ENCODE data around the gene SLC52A1.
"Not testable (repeated sequence)": the region's sequence is repeated elsewhere in the genome, so short reads cannot be mapped to it uniquely, and the experiment has no call there.

Gene SLC52A1

GRCh38 chr17:5035315-5035714 lies at the start of gene SLC52A1:
Gene SLC52A1, minus strand, starts transcription at chr17:5035426. Its CDS starts 820 bp downstream, at chr17:5034606.
- no peak for DNase-seq

- no peak for DNase-seq
Observed at GRCh38 chr17:5080591-5080990, 45.4 kb upstream of the SLC52A1 start.

GRCh38 chr17:5078106-5079028 lies 43.1 kb upstream of the SLC52A1 start, which contains the start of gene ZFP3:
Gene ZFP3, plus strand, starts transcription at chr17:5078467. Its CDS starts 13,038 bp downstream, at chr17:5091505.
- peak; percentile 66 to 89 for DNase-seq

- DNase-seq: no peak
Observed at GRCh38 chr17:5077781-5078105, 42.5 kb upstream of the SLC52A1 start.

- not testable (repeated sequence) for DNase-seq
Observed at GRCh38 chr17:5077275-5077674, 42.0 kb upstream of the SLC52A1 start.

GRCh38 chr17:5075472-5075871 lies 40.2 kb upstream of the SLC52A1 start:
- not testable (repeated sequence) for DNase-seq

- no peak for DNase-seq
Observed at GRCh38 chr17:5069724-5070123, 34.5 kb upstream of the SLC52A1 start.

GRCh38 chr17:5068236-5068635 lies 33.0 kb upstream of the SLC52A1 start:
- DNase-seq: no peak

- no peak for DNase-seq
Observed at GRCh38 chr17:5065227-5065744, 30.1 kb upstream of the SLC52A1 start.

GRCh38 chr17:5055543-5055942 lies 20.3 kb upstream of the SLC52A1 start:
- DNase-seq: no peak

GRCh38 chr17:5050278-5050677 lies 15.1 kb upstream of the SLC52A1 start:
- no peak for DNase-seq

- no peak for DNase-seq
Observed at GRCh38 chr17:5049314-5049841, 14.2 kb upstream of the SLC52A1 start.

- DNase-seq: no peak
Observed at GRCh38 chr17:5047446-5047845, 12.2 kb upstream of the SLC52A1 start.

GRCh38 chr17:5045496-5045895 lies 10.3 kb upstream of the SLC52A1 start:
- DNase-seq: no peak

GRCh38 chr17:5044630-5045029 lies 9.4 kb upstream of the SLC52A1 start:
- DNase-seq: no peak

- DNase-seq: no peak
Observed at GRCh38 chr17:5043524-5043923, 8.3 kb upstream of the SLC52A1 start.

- DNase-seq: no peak
Observed at GRCh38 chr17:5042157-5043022, 7.2 kb upstream of the SLC52A1 start.

- DNase-seq: no peak
Observed at GRCh38 chr17:5034651-5035050, 575 bp downstream of the SLC52A1 start.

- DNase-seq: no peak
Observed at GRCh38 chr17:5034063-5034462, 1.2 kb downstream of the SLC52A1 start.

GRCh38 chr17:5033352-5034015 lies 1.7 kb downstream of the SLC52A1 start:
- DNase-seq: no peak

GRCh38 chr17:5032865-5033264 lies 2.4 kb downstream of the SLC52A1 start:
- no peak for DNase-seq

GRCh38 chr17:5031365-5032082 lies 3.7 kb downstream of the SLC52A1 start:
- peak; percentile 28 to 44 for DNase-seq

All from NCI-H2081 (cell line).